HL-60 (cell line): ENCODE measurements around the gene LHFPL6.

Experiments
- DNase-seq, 2 experiments: peaks; one replicate each; pipeline ENCODE4 v3.0.0-alpha.2; 2010 to 2020; ENCODE audit warnings: low read depth in 1 of 2, low spot score in 1 of 2
- H3K27ac ChIP-seq: fragments of 250-450 bp; sonication (Bioruptor Pico); replicated peaks from 2 replicates; pipeline ENCODE4 v1.5.1; 2020; ENCODE audit warnings: mild to moderate bottlenecking, moderate library complexity
- H3K27me3 ChIP-seq: fragments of 250-450 bp; sonication (Bioruptor Pico); 2 replicates; pipeline ENCODE4 v1.5.1; 2021; ENCODE audit warnings: mild to moderate bottlenecking, moderate library complexity; ENCODE audit not compliant: insufficient read depth, poor library complexity, severe bottlenecking
- H3K4me3 ChIP-seq: replicated peaks from 2 replicates; pipeline ENCODE4 v1.5.1; 2011; ENCODE audit warnings: mild to moderate bottlenecking, control low read depth, low read length; ENCODE audit not compliant: insufficient read depth
- CTCF ChIP-seq: IDR thresholded peaks from one replicate; pipeline ENCODE4 v1.5.1; 2011; ENCODE audit warnings: low read length, control low read depth, inconsistent platforms; ENCODE audit not compliant: insufficient read depth
- GABPA ChIP-seq: IDR thresholded peaks from 2 replicates; pipeline ENCODE4 v1.6.1; 2012; ENCODE audit warnings: low read depth
- POLR2AphosphoS5 ChIP-seq: IDR thresholded peaks from 2 replicates; pipeline ENCODE4 v1.6.1; 2012; ENCODE audit warnings: low read depth
- SPI1 ChIP-seq: IDR thresholded peaks from 2 replicates; pipeline ENCODE4 v1.6.1; 2012; ENCODE audit warnings: low read depth, mild to moderate bottlenecking, borderline replicate concordance
- TF ChIP-seq, protein P1 (sequence below): IDR thresholded peaks from 2 replicates; pipeline ENCODE4 v1.6.1; 2012; ENCODE audit warnings: low read depth; ENCODE audit not compliant: insufficient replicate concordance

Gene LHFPL6

GRCh38 chr13:39407138-39407537, 195.9 kb downstream of the LHFPL6 start:
- no peak overlapping the region for H3K4me3 ChIP-seq
- TF ChIP-seq GABPA (no peak), CTCF (no peak), SPI1 (no peak), POLR2AphosphoS5 (no peak)
- TF ChIP-seq, protein P1, sequence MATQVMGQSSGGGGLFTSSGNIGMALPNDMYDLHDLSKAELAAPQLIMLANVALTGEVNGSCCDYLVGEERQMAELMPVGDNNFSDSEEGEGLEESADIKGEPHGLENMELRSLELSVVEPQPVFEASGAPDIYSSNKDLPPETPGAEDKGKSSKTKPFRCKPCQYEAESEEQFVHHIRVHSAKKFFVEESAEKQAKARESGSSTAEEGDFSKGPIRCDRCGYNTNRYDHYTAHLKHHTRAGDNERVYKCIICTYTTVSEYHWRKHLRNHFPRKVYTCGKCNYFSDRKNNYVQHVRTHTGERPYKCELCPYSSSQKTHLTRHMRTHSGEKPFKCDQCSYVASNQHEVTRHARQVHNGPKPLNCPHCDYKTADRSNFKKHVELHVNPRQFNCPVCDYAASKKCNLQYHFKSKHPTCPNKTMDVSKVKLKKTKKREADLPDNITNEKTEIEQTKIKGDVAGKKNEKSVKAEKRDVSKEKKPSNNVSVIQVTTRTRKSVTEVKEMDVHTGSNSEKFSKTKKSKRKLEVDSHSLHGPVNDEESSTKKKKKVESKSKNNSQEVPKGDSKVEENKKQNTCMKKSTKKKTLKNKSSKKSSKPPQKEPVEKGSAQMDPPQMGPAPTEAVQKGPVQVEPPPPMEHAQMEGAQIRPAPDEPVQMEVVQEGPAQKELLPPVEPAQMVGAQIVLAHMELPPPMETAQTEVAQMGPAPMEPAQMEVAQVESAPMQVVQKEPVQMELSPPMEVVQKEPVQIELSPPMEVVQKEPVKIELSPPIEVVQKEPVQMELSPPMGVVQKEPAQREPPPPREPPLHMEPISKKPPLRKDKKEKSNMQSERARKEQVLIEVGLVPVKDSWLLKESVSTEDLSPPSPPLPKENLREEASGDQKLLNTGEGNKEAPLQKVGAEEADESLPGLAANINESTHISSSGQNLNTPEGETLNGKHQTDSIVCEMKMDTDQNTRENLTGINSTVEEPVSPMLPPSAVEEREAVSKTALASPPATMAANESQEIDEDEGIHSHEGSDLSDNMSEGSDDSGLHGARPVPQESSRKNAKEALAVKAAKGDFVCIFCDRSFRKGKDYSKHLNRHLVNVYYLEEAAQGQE = no peak
- no peak for DNase-seq
- no peaks in the 10 kb centered on the region for H3K27me3 ChIP-seq
- no peak overlapping the region for H3K27ac ChIP-seq

- no peak overlapping the region for H3K27ac ChIP-seq
- TF ChIP-seq POLR2AphosphoS5 = no peak
- TF ChIP-seq SPI1 = no peak
- TF ChIP-seq CTCF = no peak
- TF ChIP-seq GABPA = no peak
- TF ChIP-seq, protein P1 = no peak
- no peak overlapping the region for H3K4me3 ChIP-seq
- H3K27me3 ChIP-seq = no peaks in the 10 kb centered on the region
- DNase-seq = no peak
Measured at GRCh38 chr13:39406688-39407087, 196.3 kb downstream of the LHFPL6 start.

DNA sequence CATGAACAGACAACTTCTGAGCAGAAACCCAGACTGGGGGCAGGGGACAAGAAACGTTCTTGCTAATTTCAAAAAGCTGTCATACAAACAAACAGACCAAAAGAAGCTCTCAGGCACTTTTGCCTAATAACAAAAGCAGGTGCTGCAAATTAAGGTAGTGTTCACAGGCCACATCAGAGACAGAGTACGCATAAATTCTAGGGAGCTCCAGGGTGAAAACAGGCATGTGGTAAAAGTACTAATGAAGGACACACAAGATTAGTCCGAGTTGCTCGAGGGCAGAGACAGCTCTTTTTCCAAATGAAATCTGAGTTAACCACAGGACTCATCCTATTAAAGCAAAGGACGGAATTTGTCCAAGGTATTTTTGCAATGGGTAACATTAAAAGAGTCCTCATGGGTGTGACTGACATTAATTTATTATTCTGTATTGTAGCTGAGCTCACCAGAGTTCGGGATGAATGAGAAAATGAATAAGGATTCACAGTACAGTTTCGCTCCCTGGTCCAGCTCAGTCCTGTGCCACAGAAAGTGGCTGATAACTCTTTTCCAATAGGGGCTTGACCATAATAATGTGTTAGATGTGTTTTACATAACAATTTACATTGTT, 197.3 kb downstream of the LHFPL6 start:
- H3K27me3 ChIP-seq = no peaks in the 10 kb centered on the region
- no peak overlapping the region for H3K27ac ChIP-seq
- no peak overlapping the region for H3K4me3 ChIP-seq
- TF ChIP-seq, protein P1 = no peak
- no peak for TF ChIP-seq SPI1
- no peak for TF ChIP-seq POLR2AphosphoS5
- no peak for TF ChIP-seq CTCF
- TF ChIP-seq GABPA = no peak
- no peak for DNase-seq
